PC-9 (cell line): ENCODE results near the gene C5orf52. TPM values are rescaled to one million over a fixed set of nuclear protein-coding genes. Genes with fewer than 3 reads are reported as not detected.
"Not testable (repeated sequence)": the region's sequence is repeated elsewhere in the genome, so short reads cannot be mapped to it uniquely, and the experiment has no call there.

ENCODE experiments used
- BruUV-seq: library from RNA; stranded (reverse); fragments of 400-500 nt; replicated peaks from 2 replicates; lab custom pipeline; 2021; lab: Mats Ljungman, UMichigan
- CTCF ChIA-PET: fragments of 300-600 bp; sonication (Branson Sonifier 250); formaldehyde crosslinking; loops from one replicate; lab custom pipeline; 2022; ENCODE audit warnings: antibody characterized with exemption; lab: Charles Lee
- POLR2A ChIA-PET: fragments of 300-600 bp; sonication (Branson Sonifier 250); formaldehyde crosslinking; loops from one replicate; lab custom pipeline; 2022; ENCODE audit warnings: antibody characterized with exemption; ENCODE audit not compliant: unreplicated experiment; lab: Charles Lee
- DNase-seq, 2 experiments: peaks; one replicate each; pipeline versions ENCODE4 v3.0.0 to v3.0.0-alpha.2; 2015 to 2022; ENCODE audit warnings: mixed read lengths in 1 of 2
- H2AFZ ChIP-seq: fragments of 200-600 bp; sonication (generic); 2 replicates; pipeline ENCODE4 v1.8.1; 2017; ENCODE audit warnings: antibody characterized with exemption
- H3F3A ChIP-seq: fragments of 200-600 bp; sonication (generic); 2 replicates; pipeline ENCODE4 v1.8.1; 2017; ENCODE audit warnings: antibody characterized with exemption, mild to moderate bottlenecking, low read depth; ENCODE audit not compliant: insufficient read depth
- H3K27ac ChIP-seq: fragments of 200-600 bp; sonication (generic); 2 replicates; pipeline ENCODE4 v1.6.1; 2016; ENCODE audit warnings: mixed run types
- H3K27me3 ChIP-seq: fragments of 200-600 bp; sonication (generic); 2 replicates; pipeline ENCODE4 v1.6.1; 2016; ENCODE audit warnings: low read depth, mixed run types; ENCODE audit not compliant: insufficient read depth
- H3K36me3 ChIP-seq: fragments of 200-600 bp; sonication (generic); 2 replicates; pipeline ENCODE4 v1.6.1; 2016; ENCODE audit warnings: low read depth, mixed run types
- H3K4me1 ChIP-seq: fragments of 200-600 bp; sonication (generic); replicated peaks from 2 replicates; pipeline ENCODE4 v1.6.1; 2016; ENCODE audit warnings: mixed run types; ENCODE audit not compliant: insufficient read depth
- H3K4me2 ChIP-seq: fragments of 200-600 bp; sonication (generic); 2 replicates; pipeline ENCODE4 v1.6.1; 2017; ENCODE audit warnings: mixed run types
- H3K4me3 ChIP-seq: fragments of 200-600 bp; sonication (generic); 2 replicates; pipeline ENCODE4 v1.6.1; 2016; ENCODE audit warnings: mixed run types
- H3K79me2 ChIP-seq: fragments of 200-600 bp; sonication (generic); 2 replicates; pipeline ENCODE4 v1.6.1; 2017; ENCODE audit warnings: low read depth, mixed run types
- H3K9me2 ChIP-seq: fragments of 200-600 bp; sonication (generic); 2 replicates; pipeline ENCODE4 v1.8.1; 2017; ENCODE audit warnings: mild to moderate bottlenecking; ENCODE audit not compliant: insufficient read depth
- H3K9me3 ChIP-seq: fragments of 200-600 bp; sonication (generic); 2 replicates; pipeline ENCODE4 v1.8.1; 2016; ENCODE audit warnings: low read depth; ENCODE audit not compliant: insufficient read depth
- H4K20me1 ChIP-seq: fragments of 200-600 bp; sonication (generic); 2 replicates; pipeline ENCODE4 v1.8.1; 2017; ENCODE audit not compliant: insufficient read depth
- CTCF ChIP-seq: fragments of 200-600 bp; sonication (generic); conservative IDR thresholded peaks from 2 replicates; pipeline ENCODE4 v1.6.1; 2017; ENCODE audit warnings: mixed run types, antibody characterized with exemption, mild to moderate bottlenecking, moderate library complexity
- EZH2 ChIP-seq: fragments of 200-600 bp; sonication (generic); IDR thresholded peaks from 2 replicates; pipeline ENCODE4 v1.8.0; 2017; ENCODE audit warnings: antibody characterized with exemption, low read depth
- intact Hi-C: fragments of 100-400 bp; cut with micrococcal nuclease; formaldehyde crosslinking; loops from one replicate; pipeline ENCODE4 v1.10.0; 2022; ENCODE audit not compliant: unreplicated experiment
- total RNA-seq: library from RNA; stranded (reverse); gene quantifications from 2 replicates; pipeline ENCODE4 v1.2.3, GENCODE V29; 2021

The C5orf52 gene
- total RNA-seq, 1 experiment from 2014 or later = not detected

- Histone ChIP-seq H3K27ac (no peak overlapping the region), H3K4me2 (no peak overlapping the region), H3K9me3 (no peaks in the 10 kb centered on the region), H3K9me2 (no peaks in the 10 kb centered on the region), H4K20me1 (no peaks in the 10 kb centered on the region), H3F3A (no peaks in the 10 kb centered on the region), H3K36me3 (no peaks in the 10 kb centered on the region), H3K79me2 (no peaks in the 10 kb centered on the region), H3K27me3 (no peaks in the 10 kb centered on the region), H3K4me1 (no peaks in the 10 kb centered on the region), H3K4me3 (no peak overlapping the region), H2AFZ (no peak overlapping the region)
- no peak for DNase-seq
- POLR2A ChIA-PET = no interaction called here
- intact Hi-C loops = no loop called here
- BruUV-seq = no TSS peak
- no peak for TF ChIP-seq CTCF
- TF ChIP-seq EZH2 = no peak
- CTCF ChIA-PET = no interaction called here
Measured at GRCh38 chr5:157681048-157681447, 9.7 kb downstream of the C5orf52 start.

GRCh38 chr5:157682257-157682656 lies 10.9 kb downstream of the C5orf52 start:
- BruUV-seq = no TSS peak
- no peaks in the 10 kb centered on the region for H3K36me3 ChIP-seq
- intact Hi-C loops = no loop called here
- TF ChIP-seq CTCF (no peak), EZH2 (no peak)
- H3K4me3 ChIP-seq = no peak overlapping the region
- no peaks in the 10 kb centered on the region for H3K27me3 ChIP-seq
- H2AFZ ChIP-seq = no peak overlapping the region
- H3K9me3 ChIP-seq = no peaks in the 10 kb centered on the region
- DNase-seq = no peak
- no peaks in the 10 kb centered on the region for H3F3A ChIP-seq
- POLR2A ChIA-PET = interaction anchor here (0.6 kb wide), 1 partner anchor 166 kb away, joined by 3 read pairs; no protein-coding TSS in a partner anchor
- H3K4me1 ChIP-seq = no peaks in the 10 kb centered on the region
- H3K79me2 ChIP-seq = no peaks in the 10 kb centered on the region
- H4K20me1 ChIP-seq = no peaks in the 10 kb centered on the region
- no peak overlapping the region for H3K27ac ChIP-seq
- no peak overlapping the region for H3K4me2 ChIP-seq
- H3K9me2 ChIP-seq = no peaks in the 10 kb centered on the region
- CTCF ChIA-PET = no interaction called here

- CTCF ChIA-PET, H3K4me2 ChIP-seq, H3K27ac ChIP-seq, intact Hi-C loops, H3K27me3 ChIP-seq, POLR2A ChIA-PET, H3K4me3 ChIP-seq, BruUV-seq, H3K9me2 ChIP-seq, H3K79me2 ChIP-seq, H3K4me1 ChIP-seq, DNase-seq, H3F3A ChIP-seq, H3K36me3 ChIP-seq, H2AFZ ChIP-seq, H4K20me1 ChIP-seq, H3K9me3 ChIP-seq: not testable (repeated sequence)
Measured at GRCh38 chr5:157686276-157687197, 15.2 kb downstream of the C5orf52 start.
